H1 (cell line): ENCODE measurements around the gene ROGDI. TPM values are rescaled to one million over a fixed set of nuclear protein-coding genes. Genes with fewer than 3 reads are reported as not detected.

Experiments used
- CBX5 ChIP-seq: fragments of 300-800, 300-1000 bp; sonication (generic); IDR thresholded peaks from 2 replicates; pipeline ENCODE4 v1.7.1; 2016; ENCODE audit warnings: antibody characterized with exemption, low read length, low read depth
- CHD7 ChIP-seq: fragments of 300-600 bp; sonication (generic); IDR thresholded peaks from 2 replicates; pipeline ENCODE4 v1.7.1; 2012; ENCODE audit warnings: low read length, moderate library complexity, mild to moderate bottlenecking, inconsistent platforms; ENCODE audit not compliant: insufficient replicate concordance
- CREB1 ChIP-seq: IDR thresholded peaks from 2 replicates; pipeline ENCODE4 v1.6.1; 2012; ENCODE audit warnings: inconsistent platforms
- POLR2AphosphoS5 ChIP-seq: IDR thresholded peaks from 2 replicates; pipeline ENCODE4 v1.6.1; 2011; ENCODE audit warnings: low read depth, low read length
- RBBP5 ChIP-seq: IDR thresholded peaks from 2 replicates; pipeline ENCODE4 v1.7.1; 2012; ENCODE audit warnings: low read depth, mild to moderate bottlenecking, inconsistent platforms, low read length, moderate library complexity, borderline replicate concordance
- TCF12 ChIP-seq: IDR thresholded peaks from 2 replicates; pipeline ENCODE4 v1.6.1; 2011; ENCODE audit warnings: low read depth, mild to moderate bottlenecking, low read length
- polyA plus RNA-seq, 7 experiments: library from polyadenylated mRNA; depleted of rRNA in 3 of 7; stranded (reverse) in 5 of 7; unstranded in 2 of 7; fragments of >200 nt in 5 of 7; fragments of 200-250 nt in 2 of 7; gene quantifications; 1 replicate in 5 of 7; 2 replicates in 1 of 7; 4 replicates in 1 of 7; pipeline versions ENCODE4 v1.2.1 to v1.2.3, GENCODE V29; 2011 to 2013; ENCODE audit warnings: missing spikeins in 2 of 7, mixed read lengths in 2 of 7
- total RNA-seq: library from RNA; stranded (reverse); fragmentation: NEBNext Ultra II Directional; extraction: Animal tissue kit (Norgen Biotek cat#: 25700); gene quantifications from 2 replicates; pipeline ENCODE4 v1.2.1, GENCODE V29; 2021

The ROGDI gene
- total and polyA plus RNA-seq, 2 of the 8 experiments (the other 6 are each of a cell fraction or from before 2014, with no cell fraction given), result 27.4 to 68.4 TPM

- no peak for TF ChIP-seq CHD7
- TF ChIP-seq POLR2AphosphoS5, result no peak; the same call in 1 of the 2 replicates
- no peak for TF ChIP-seq RBBP5
- no peak for TF ChIP-seq CREB1
- no peak for TF ChIP-seq TCF12
- no peak for TF ChIP-seq CBX5
Measured at GRCh38 chr16:4803898-4804762, 1.7 kb upstream of the ROGDI start (continued).
